K562 (cell line): ENCODE measurements around the gene LCN1. TPM values are rescaled to one million over a fixed set of nuclear protein-coding genes. Genes with fewer than 3 reads are reported as not detected.
A peak's percentile ranks its signal among the peaks of the same experiment; 100 is the strongest.

Experiments used
- ATAC-seq: fragments of 200-7000 bp; cut with Tn5 transposase; 3 replicates; pipeline ENCODE4 v1.9.1; 2020; ENCODE audit warnings: moderate library complexity
- BruUV-seq: library from RNA; stranded (reverse); fragments of 400-500 nt; replicated peaks from 2 replicates; lab custom pipeline; 2021; lab: Mats Ljungman, UMichigan
- CTCF ChIA-PET: fragments of 300-600 bp; formaldehyde crosslinking; extraction: SDS; loops from one replicate; lab custom pipeline; 2021; ENCODE audit warnings: low intra/inter-chr PET ratio; lab: Yijun Ruan, JAX
- POLR2A ChIA-PET: fragments of 300-600, 350-650 bp; sonication (Branson Sonifier 250); formaldehyde crosslinking; extraction: SDS; loops from one replicate; lab custom pipeline; 2021; ENCODE audit warnings: antibody characterized with exemption, inconsistent platforms; lab: Yijun Ruan, JAX
- DNase-seq, 4 experiments: peaks; one replicate each; pipeline versions ENCODE4 v3.0.0 to v3.0.0-alpha.2; 2011 to 2018; ENCODE audit warnings: low spot score in 3 of 4, mixed read lengths in 3 of 4; ENCODE audit errors: extremely low read depth in 1 of 4
- FAIRE-seq: peaks from 2 replicates; lab custom pipeline; 2011; peaks lifted over from hg19 to GRCh38; lab: Jason Lieb, UNC
- H2AFZ ChIP-seq: 2 replicates; pipeline ENCODE4 v1.6.0; 2011; ENCODE audit warnings: low read depth, low read length, control low read depth, inconsistent platforms
- H3K27ac ChIP-seq: fragments of 200-600 bp; 3 replicates; pipeline ENCODE4 v1.8.0; 2011; ENCODE audit warnings: low read depth, mild to moderate bottlenecking, control low read depth, inconsistent platforms, low read length, moderate library complexity, mixed read lengths; ENCODE audit errors: extremely low read depth
- H3K27me3 ChIP-seq, 2 experiments: fragments of 300-600 bp in 1 of 2; 2 replicates in 1 of 2; 3 replicates in 1 of 2; pipeline versions ENCODE4 v1.6.0 to v1.8.0; 2011; ENCODE audit warnings: inconsistent platforms in 2 of 2, low read length in 2 of 2, mild to moderate bottlenecking in 1 of 2, mixed read lengths in 1 of 2, moderate library complexity in 1 of 2; ENCODE audit not compliant: control insufficient read depth in 2 of 2, insufficient read depth in 2 of 2
- H3K36me3 ChIP-seq: fragments of 300-600 bp; 3 replicates; pipeline ENCODE4 v1.8.0; 2011; ENCODE audit warnings: mild to moderate bottlenecking, low read length, inconsistent platforms; ENCODE audit not compliant: control insufficient read depth, insufficient read depth
- H3K4me1 ChIP-seq, 2 experiments: fragments of 200-600 bp in 1 of 2; replicated peaks in 1 of 2; 2 replicates in 1 of 2; 3 replicates in 1 of 2; pipeline versions ENCODE4 v1.5.1 to v1.8.0; 2011; ENCODE audit warnings: inconsistent platforms in 2 of 2, low read length in 2 of 2, mild to moderate bottlenecking in 1 of 2, mixed read lengths in 1 of 2, moderate library complexity in 1 of 2; ENCODE audit not compliant: control insufficient read depth in 2 of 2, insufficient read depth in 2 of 2
- H3K4me2 ChIP-seq: 2 replicates; pipeline ENCODE4 v1.6.1; 2011; ENCODE audit warnings: low read length, control low read depth, inconsistent platforms, mixed read lengths; ENCODE audit not compliant: insufficient read depth
- H3K4me3 ChIP-seq: fragments of 200-600 bp; sonication (generic), shearing (Covaris generic); 2 replicates; pipeline ENCODE4 v1.5.1; 2016; ENCODE audit warnings: control low read depth, inconsistent platforms
- H3K79me2 ChIP-seq: fragments of 200-600 bp; 3 replicates; pipeline ENCODE4 v1.8.0; 2011; ENCODE audit warnings: low read length, inconsistent platforms; ENCODE audit not compliant: control insufficient read depth, insufficient read depth
- H3K9ac ChIP-seq, 2 experiments: 2 replicates each; pipeline versions ENCODE4 v1.6.0 to v1.6.1; 2011; ENCODE audit warnings: low read depth in 2 of 2, low read length in 2 of 2, control low read depth in 1 of 2, inconsistent platforms in 1 of 2, mild to moderate bottlenecking in 1 of 2, mixed read lengths in 1 of 2; ENCODE audit not compliant: insufficient read depth in 1 of 2
- H3K9me1 ChIP-seq: one replicate; pipeline ENCODE4 v1.6.0; 2011; ENCODE audit warnings: inconsistent platforms, mild to moderate bottlenecking, low read length, moderate library complexity; ENCODE audit not compliant: control insufficient read depth, insufficient read depth
- H3K9me3 ChIP-seq: replicated peaks from 2 replicates; pipeline ENCODE4 v1.5.1; 2011; ENCODE audit warnings: low read depth, low read length, inconsistent platforms; ENCODE audit not compliant: control insufficient read depth, insufficient read depth
- H4K20me1 ChIP-seq: replicated peaks from 2 replicates; pipeline ENCODE4 v1.6.1; 2011; ENCODE audit warnings: low read length, inconsistent platforms, mixed read lengths; ENCODE audit not compliant: control insufficient read depth, insufficient read depth
- DLX4 ChIP-seq: fragments of 250-450 bp; sonication (Bioruptor Pico); IDR thresholded peaks from 2 replicates; pipeline ENCODE4 v1.6.1; 2021; ENCODE audit warnings: mild to moderate bottlenecking
- E2F3 ChIP-seq: fragments of 250-450 bp; sonication (Bioruptor Pico); IDR thresholded peaks from 2 replicates; pipeline ENCODE4 v1.4.0; 2020; ENCODE audit warnings: mild to moderate bottlenecking
- ELF2 ChIP-seq: fragments of 250-450 bp; sonication (Bioruptor Pico); IDR thresholded peaks from 2 replicates; pipeline ENCODE4 v1.5.0; 2021; ENCODE audit warnings: mild to moderate bottlenecking
- SRSF9 ChIP-seq: fragments of 200-400 bp; formaldehyde crosslinking; IDR thresholded peaks from 2 replicates; pipeline ENCODE4 v1.6.1; 2017; ENCODE audit warnings: low read depth, low read length, borderline replicate concordance
- TCF15 ChIP-seq: fragments of 250-450 bp; sonication (Bioruptor Pico); IDR thresholded peaks from 2 replicates; pipeline ENCODE4 v1.8.0; 2022; ENCODE audit warnings: moderate library complexity, mild to moderate bottlenecking, inconsistent platforms
- XRCC5 ChIP-seq: fragments of 200-400 bp; formaldehyde crosslinking; IDR thresholded peaks from 2 replicates; pipeline ENCODE4 v1.6.1; 2017; ENCODE audit warnings: low read depth, mild to moderate bottlenecking, low read length
- WGBS: fragments of 100-300 bp; shearing (Covaris generic); methylation state at CpG from one replicate; pipeline ENCODE4 v1.1.6; 2016; ENCODE audit warnings: low coverage, mixed read lengths; ENCODE audit not compliant: insufficient coverage; ENCODE audit errors: missing lambda C conversion rate; 5-methylcytosine and 5-hydroxymethylcytosine counted together
- in situ Hi-C: fragments of 300-500 bp; cut with MboI; formaldehyde crosslinking; loops from 4 replicates; pipeline ENCODE4 v1.15.0; 2018; ENCODE audit warnings: inconsistent platforms, mixed read lengths
- intact Hi-C: fragments of 100-400 bp; cut with micrococcal nuclease; formaldehyde crosslinking; loops from 2 replicates; pipeline ENCODE4 v1.14.2; 2022
- polyA plus RNA-seq, 8 experiments: library from polyadenylated mRNA; depleted of rRNA in 4 of 8; stranded (reverse) in 5 of 8; unstranded in 3 of 8; fragments of >200 nt; fragmentation: Nextera tagmentation in 2 of 8; fragmentation: Illumina TruSeq in 1 of 8; extraction: Ambion mirVana in 2 of 8; extraction: Trizol in 1 of 8; gene quantifications; 2 replicates each; pipeline versions ENCODE4 v1.2.1 to v1.2.3, GENCODE V29; 2011 to 2014; ENCODE audit warnings: inconsistent platforms in 1 of 8, missing spikeins in 1 of 8
- total RNA-seq, 7 experiments: library from RNA; depleted of rRNA in 6 of 7; stranded (reverse); fragments of >200 nt in 6 of 7; fragmentation: Illumina TruSeq in 2 of 7; extraction: Trizol in 2 of 7; gene quantifications; 2 replicates each; pipeline versions ENCODE4 v1.2.1 to v1.2.3, GENCODE V29; 2011 to 2021; ENCODE audit warnings: low replicate concordance in 1 of 7

Gene LCN1
- total and polyA plus RNA-seq, 9 of the 15 experiments (the other 6 are each of a cell fraction or from before 2014, with no cell fraction given): not detected

- ATAC-seq: no peak
- Histone ChIP-seq H3K9me1 (no peaks in the 10 kb centered on the region), H4K20me1 (no peaks in the 10 kb centered on the region), H3K27ac (no peak overlapping the region), H3K79me2 (no peaks in the 10 kb centered on the region), H2AFZ (no peak overlapping the region), H3K4me2 (no peak overlapping the region), H3K4me1 (peaks cover 0 to 13% of the 10 kb centered on the region in 2 experiments; a peak in 1 of 5 replicates), H3K9me3 (no peaks in the 10 kb centered on the region), H3K27me3 (peaks cover 12 to 41% of the 10 kb centered on the region in 2 experiments; a peak in 4 of 5 replicates), H3K9ac (0 out of 4 replicates have a peak overlapping the region, but pooled peaks of 1 of the 2 experiments have one; percentile 28), H3K36me3 (no peaks in the 10 kb centered on the region), H3K4me3 (no peak overlapping the region)
- intact Hi-C loops (no loop called here), in situ Hi-C loops (no loop called here)
- 1% methylated on average over 14 of the region's 15 CpGs for WGBS
- ChIA-PET POLR2A (interaction anchor here (0.6 to 0.8 kb wide), 2 partner anchors 23 to 87 kb away, joined by 3 read pairs; no protein-coding TSS in a partner anchor), CTCF (no interaction called here)
- TF ChIP-seq ELF2 (no peak), XRCC5 (no peak), E2F3 (CRISPR knock-in tag) (no peak), TCF15 (no peak), DLX4 (no peak), SRSF9 (no peak)
- BruUV-seq: no TSS peak
- FAIRE-seq: no peak
- DNase-seq: no peak
Observed at GRCh38 chr9:135574943-135575342, 53.7 kb downstream of the LCN1 start.

Other genes with a start within 250 kb of the LCN1 start
Only the 7 nearest of the 8 such genes appear.
- gene PPP1R26, start 41.7 kb upstream of the LCN1 start, total RNA-seq (2014; rRNA removed): 25.1 and 29.6 TPM in 2 replicates
- gene PPP1R26, start 41.7 kb upstream of the LCN1 start, total RNA-seq (2014; rRNA removed; fragmentation: Illumina TruSeq; extraction: Trizol): 8.1 and 11.3 TPM in 2 replicates
- 18.2 and 19.4 TPM in 2 replicates for gene PPP1R26, start 41.7 kb upstream of the LCN1 start, total RNA-seq (2015; rRNA removed; fragmentation: Illumina TruSeq; extraction: Trizol)
- gene PPP1R26, start 41.7 kb upstream of the LCN1 start, total RNA-seq (2021): 23.6 and 26.8 TPM in 2 replicates
- 8.6 and 9.3 TPM in 2 replicates for gene PPP1R26, start 41.7 kb upstream of the LCN1 start, polyA plus RNA-seq (2011; rRNA removed)
- gene PPP1R26, start 41.7 kb upstream of the LCN1 start, polyA plus RNA-seq (2014; fragmentation: Illumina TruSeq; extraction: Trizol): 8.0 and 12.4 TPM in 2 replicates
- gene PPP1R26, start 41.7 kb upstream of the LCN1 start, polyA plus RNA-seq (2014; fragmentation: Nextera tagmentation; extraction: Ambion mirVana): under 1 TPM; 0.77 to 0.89 TPM
- 15.0 and 15.6 TPM in 2 replicates for gene PPP1R26, start 41.7 kb upstream of the LCN1 start, polyA plus RNA-seq (2014; rRNA removed)
- gene MRPS2, start 20.8 kb upstream of the LCN1 start, total RNA-seq (2014; rRNA removed): 120 and 168 TPM in 2 replicates
- 27.3 and 39.7 TPM in 2 replicates for gene MRPS2, start 20.8 kb upstream of the LCN1 start, total RNA-seq (2014; rRNA removed; fragmentation: Illumina TruSeq; extraction: Trizol)
- gene MRPS2, start 20.8 kb upstream of the LCN1 start, total RNA-seq (2015; rRNA removed; fragmentation: Illumina TruSeq; extraction: Trizol): 73.9 and 75.9 TPM in 2 replicates
- 106 and 110 TPM in 2 replicates for gene MRPS2, start 20.8 kb upstream of the LCN1 start, total RNA-seq (2021)
- gene MRPS2, start 20.8 kb upstream of the LCN1 start, polyA plus RNA-seq (2011; rRNA removed): 81.3 and 135 TPM in 2 replicates
- 167 and 221 TPM in 2 replicates for gene MRPS2, start 20.8 kb upstream of the LCN1 start, polyA plus RNA-seq (2014; fragmentation: Illumina TruSeq; extraction: Trizol)
- 10 to 100 TPM in 1 of 2 experiments, 1 to 10 TPM in 1; 8.0 to 10.9 TPM for gene MRPS2, start 20.8 kb upstream of the LCN1 start, polyA plus RNA-seq (2014; fragmentation: Nextera tagmentation; extraction: Ambion mirVana)
- gene MRPS2, start 20.8 kb upstream of the LCN1 start, polyA plus RNA-seq (2014; rRNA removed): 128 and 133 TPM in 2 replicates
- gene OBP2A, start 24.7 kb downstream of the LCN1 start, total RNA-seq (2014; rRNA removed): not detected in 2 replicates
- gene OBP2A, start 24.7 kb downstream of the LCN1 start, total RNA-seq (2014; rRNA removed; fragmentation: Illumina TruSeq; extraction: Trizol): not detected in 2 replicates
- not detected in 2 replicates for gene OBP2A, start 24.7 kb downstream of the LCN1 start, total RNA-seq (2015; rRNA removed; fragmentation: Illumina TruSeq; extraction: Trizol)
- not detected in 2 replicates for gene OBP2A, start 24.7 kb downstream of the LCN1 start, total RNA-seq (2021)
- gene OBP2A, start 24.7 kb downstream of the LCN1 start, polyA plus RNA-seq (2011; rRNA removed): not detected in 2 replicates
- not detected in 2 replicates for gene OBP2A, start 24.7 kb downstream of the LCN1 start, polyA plus RNA-seq (2014; fragmentation: Illumina TruSeq; extraction: Trizol)
- not detected for gene OBP2A, start 24.7 kb downstream of the LCN1 start, polyA plus RNA-seq (2014; fragmentation: Nextera tagmentation; extraction: Ambion mirVana)
- not detected in 2 replicates for gene OBP2A, start 24.7 kb downstream of the LCN1 start, polyA plus RNA-seq (2014; rRNA removed)
- 0.41 and 0.57 TPM in 2 replicates for gene PAEP, start 40.3 kb downstream of the LCN1 start, total RNA-seq (2014; rRNA removed)
- 0.44 TPM in 1 of 2 replicates, not detected in the other for gene PAEP, start 40.3 kb downstream of the LCN1 start, total RNA-seq (2014; rRNA removed; fragmentation: Illumina TruSeq; extraction: Trizol)
- gene PAEP, start 40.3 kb downstream of the LCN1 start, total RNA-seq (2015; rRNA removed; fragmentation: Illumina TruSeq; extraction: Trizol): 0.53 and 0.58 TPM in 2 replicates
- 0.51 and 0.69 TPM in 2 replicates for gene PAEP, start 40.3 kb downstream of the LCN1 start, total RNA-seq (2021)
- gene PAEP, start 40.3 kb downstream of the LCN1 start, polyA plus RNA-seq (2011; rRNA removed): 2.3 and 4.5 TPM in 2 replicates
- gene PAEP, start 40.3 kb downstream of the LCN1 start, polyA plus RNA-seq (2014; fragmentation: Illumina TruSeq; extraction: Trizol): 0.78 and 1.0 TPM in 2 replicates
- gene PAEP, start 40.3 kb downstream of the LCN1 start, polyA plus RNA-seq (2014; fragmentation: Nextera tagmentation; extraction: Ambion mirVana): under 1 TPM; 0.22 to 0.30 TPM
- gene PAEP, start 40.3 kb downstream of the LCN1 start, polyA plus RNA-seq (2014; rRNA removed): 0.70 and 0.90 TPM in 2 replicates
- gene GLT6D1, start 118.1 kb downstream of the LCN1 start, total RNA-seq (2014; rRNA removed): not detected in 2 replicates
- gene GLT6D1, start 118.1 kb downstream of the LCN1 start, total RNA-seq (2014; rRNA removed; fragmentation: Illumina TruSeq; extraction: Trizol): not detected in 2 replicates
- gene GLT6D1, start 118.1 kb downstream of the LCN1 start, total RNA-seq (2015; rRNA removed; fragmentation: Illumina TruSeq; extraction: Trizol): not detected in 2 replicates
- gene GLT6D1, start 118.1 kb downstream of the LCN1 start, total RNA-seq (2021): not detected in 2 replicates
- not detected in 2 replicates for gene GLT6D1, start 118.1 kb downstream of the LCN1 start, polyA plus RNA-seq (2011; rRNA removed)
- gene GLT6D1, start 118.1 kb downstream of the LCN1 start, polyA plus RNA-seq (2014; fragmentation: Illumina TruSeq; extraction: Trizol): not detected in 2 replicates
- not detected for gene GLT6D1, start 118.1 kb downstream of the LCN1 start, polyA plus RNA-seq (2014; fragmentation: Nextera tagmentation; extraction: Ambion mirVana)
- not detected in 2 replicates for gene GLT6D1, start 118.1 kb downstream of the LCN1 start, polyA plus RNA-seq (2014; rRNA removed)
- not detected in 2 replicates for gene LCN9, start 141.9 kb downstream of the LCN1 start, total RNA-seq (2014; rRNA removed)
- gene LCN9, start 141.9 kb downstream of the LCN1 start, total RNA-seq (2014; rRNA removed; fragmentation: Illumina TruSeq; extraction: Trizol): not detected in 2 replicates
- not detected in 2 replicates for gene LCN9, start 141.9 kb downstream of the LCN1 start, total RNA-seq (2015; rRNA removed; fragmentation: Illumina TruSeq; extraction: Trizol)
- not detected in 2 replicates for gene LCN9, start 141.9 kb downstream of the LCN1 start, total RNA-seq (2021)
- not detected in 2 replicates for gene LCN9, start 141.9 kb downstream of the LCN1 start, polyA plus RNA-seq (2011; rRNA removed)
- gene LCN9, start 141.9 kb downstream of the LCN1 start, polyA plus RNA-seq (2014; fragmentation: Illumina TruSeq; extraction: Trizol): not detected in 2 replicates
- gene LCN9, start 141.9 kb downstream of the LCN1 start, polyA plus RNA-seq (2014; fragmentation: Nextera tagmentation; extraction: Ambion mirVana): not detected
- gene LCN9, start 141.9 kb downstream of the LCN1 start, polyA plus RNA-seq (2014; rRNA removed): not detected in 2 replicates
- 0.16 and 0.41 TPM in 2 replicates for gene SOHLH1, start 178.0 kb downstream of the LCN1 start, total RNA-seq (2014; rRNA removed)
- not detected in 2 replicates for gene SOHLH1, start 178.0 kb downstream of the LCN1 start, total RNA-seq (2014; rRNA removed; fragmentation: Illumina TruSeq; extraction: Trizol)
- gene SOHLH1, start 178.0 kb downstream of the LCN1 start, total RNA-seq (2015; rRNA removed; fragmentation: Illumina TruSeq; extraction: Trizol): 0.19 TPM in 1 of 2 replicates, not detected in the other
- 0.29 TPM in 1 of 2 replicates, not detected in the other for gene SOHLH1, start 178.0 kb downstream of the LCN1 start, total RNA-seq (2021)
- 0.16 and 0.17 TPM in 2 replicates for gene SOHLH1, start 178.0 kb downstream of the LCN1 start, polyA plus RNA-seq (2011; rRNA removed)
- gene SOHLH1, start 178.0 kb downstream of the LCN1 start, polyA plus RNA-seq (2014; fragmentation: Illumina TruSeq; extraction: Trizol): not detected in 2 replicates
- not detected for gene SOHLH1, start 178.0 kb downstream of the LCN1 start, polyA plus RNA-seq (2014; fragmentation: Nextera tagmentation; extraction: Ambion mirVana)
- gene SOHLH1, start 178.0 kb downstream of the LCN1 start, polyA plus RNA-seq (2014; rRNA removed): 0.24 TPM in 1 of 2 replicates, not detected in the other